ENCODE measurements around the gene LARGE1.

The LARGE1 gene

DNA sequence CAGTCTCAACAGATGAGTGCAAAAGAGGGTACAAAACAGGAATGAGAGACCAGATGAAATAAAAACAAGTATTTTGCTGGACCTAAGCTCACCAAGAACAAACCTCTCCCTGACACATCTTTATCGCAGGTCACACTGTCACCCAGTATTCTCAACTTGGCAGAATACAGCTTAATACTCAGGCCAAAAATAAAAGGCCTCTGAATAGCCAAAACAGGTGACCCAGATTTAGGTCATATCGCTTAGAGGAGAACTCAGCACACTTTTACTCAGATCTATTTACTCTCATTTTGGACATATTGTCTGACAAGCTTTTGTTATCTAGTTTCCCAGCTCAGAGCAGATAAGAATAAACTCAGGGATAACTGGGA is 645.2 kb downstream of the LARGE1 start:
- DNase-seq = no peak

GRCh38 chr22:33274214-33275072 is 645.8 kb downstream of the LARGE1 start:
- DNase-seq = no peak

GRCh38 chr22:33272871-33273270 is 647.4 kb downstream of the LARGE1 start:
- no peak for DNase-seq

GRCh38 chr22:33272180-33272579 is 648.1 kb downstream of the LARGE1 start:
- DNase-seq = no peak

GRCh38 chr22:33271390-33272161 is 648.7 kb downstream of the LARGE1 start:
- no peak for DNase-seq

- DNase-seq = no peak
These were observed 649.7 kb downstream of the LARGE1 start for GRCh38 chr22:33270596-33270995.

DNA sequence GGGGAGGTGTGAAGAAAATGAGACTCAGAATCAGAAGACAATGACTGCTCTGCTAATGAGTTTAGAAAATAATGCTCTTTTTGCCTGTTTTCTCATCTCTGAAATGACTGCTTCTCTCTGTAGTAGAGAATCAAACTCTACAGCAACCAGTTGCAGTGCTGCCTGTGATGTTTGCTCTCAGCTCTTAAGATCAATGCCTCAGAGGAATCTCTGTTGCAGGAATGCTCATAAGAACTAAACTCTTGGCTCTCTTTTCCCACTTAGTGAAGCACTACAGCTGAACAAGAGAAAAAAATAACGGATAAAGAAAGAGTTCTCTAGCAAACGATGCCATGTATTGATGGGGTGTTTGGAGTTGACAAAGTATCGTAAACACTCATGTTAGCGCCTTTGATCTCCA is 658.6 kb downstream of the LARGE1 start:
- DNase-seq = no peak

DNA sequence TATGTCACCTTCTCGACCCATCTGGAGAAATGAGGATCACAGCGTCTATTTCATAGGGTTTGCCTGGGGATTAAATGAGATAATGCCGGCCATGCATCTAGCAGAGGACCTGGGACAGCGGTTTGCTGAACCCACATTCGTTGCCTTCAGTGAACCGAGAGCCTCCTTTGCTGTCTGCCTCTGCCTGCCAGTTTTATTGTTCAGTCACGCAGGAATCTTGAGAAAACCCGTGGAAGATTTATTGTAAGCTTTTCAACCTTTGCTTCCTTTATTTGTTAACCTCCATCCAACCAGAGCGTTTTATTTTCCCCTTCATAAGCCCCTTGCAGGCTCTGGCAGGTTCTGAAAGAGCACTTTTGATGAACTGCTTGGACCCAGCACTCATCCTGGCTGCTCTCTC is 659.8 kb downstream of the LARGE1 start:
- DNase-seq = no peak

GRCh38 chr22:33255791-33256190 is 664.5 kb downstream of the LARGE1 start:
- no peak for DNase-seq

GRCh38 chr22:33248948-33249347 is 671.3 kb downstream of the LARGE1 start:
- DNase-seq = no peak

GRCh38 chr22:33247758-33248157 is 672.5 kb downstream of the LARGE1 start:
- no peak for DNase-seq

DNA sequence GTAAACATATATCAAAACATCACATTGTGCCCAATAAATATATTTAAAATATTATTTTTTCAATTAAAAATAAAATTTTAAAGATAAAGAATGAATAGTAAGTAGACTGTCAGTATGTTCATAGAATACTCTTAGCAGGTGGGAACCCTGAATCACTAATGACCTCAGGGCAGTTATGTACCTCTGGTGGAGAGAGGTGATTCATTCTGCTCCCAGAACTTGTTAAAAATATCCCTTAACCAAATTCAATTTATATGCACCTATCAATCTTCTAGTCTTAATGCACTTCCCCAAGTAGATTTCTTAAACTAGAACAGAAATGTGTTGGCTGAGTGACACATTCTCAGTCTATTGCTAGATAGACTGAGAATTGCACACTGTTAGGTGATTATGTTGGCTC is 678.2 kb downstream of the LARGE1 start:
- DNase-seq = no peak

DNA sequence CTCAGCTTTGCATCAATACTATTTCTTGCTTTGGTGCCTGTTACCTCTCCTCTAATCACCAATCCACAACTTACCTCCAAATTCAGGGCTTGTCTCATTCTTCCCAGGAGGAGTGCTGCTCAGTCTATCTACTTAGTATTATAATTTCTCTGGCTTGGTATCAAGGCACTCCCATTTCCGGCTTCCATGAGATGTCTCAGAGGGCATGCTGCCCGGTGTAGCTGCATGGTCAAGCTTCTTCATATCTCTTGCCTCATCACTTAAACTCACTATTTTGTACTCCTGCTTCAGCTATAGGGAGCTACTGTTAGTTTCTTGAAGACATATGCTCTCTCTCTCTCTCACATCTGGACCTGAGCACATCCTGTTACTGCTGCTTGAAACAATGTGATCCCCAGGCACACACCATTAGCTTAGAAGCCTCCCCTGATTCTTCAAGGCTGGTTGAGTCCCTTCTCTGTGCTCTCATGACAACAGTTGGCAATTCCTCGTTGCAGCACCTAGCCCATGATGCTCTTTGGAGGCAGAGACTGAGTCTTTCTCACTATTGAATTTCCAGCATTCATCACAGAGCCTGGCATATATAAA is 679.3 kb downstream of the LARGE1 start:
- no peak for DNase-seq

- DNase-seq = no peak
These were observed 688.2 kb downstream of the LARGE1 start for GRCh38 chr22:33232071-33232470.

- no peak for DNase-seq
These were observed 692.5 kb downstream of the LARGE1 start for GRCh38 chr22:33227791-33228190.

DNA sequence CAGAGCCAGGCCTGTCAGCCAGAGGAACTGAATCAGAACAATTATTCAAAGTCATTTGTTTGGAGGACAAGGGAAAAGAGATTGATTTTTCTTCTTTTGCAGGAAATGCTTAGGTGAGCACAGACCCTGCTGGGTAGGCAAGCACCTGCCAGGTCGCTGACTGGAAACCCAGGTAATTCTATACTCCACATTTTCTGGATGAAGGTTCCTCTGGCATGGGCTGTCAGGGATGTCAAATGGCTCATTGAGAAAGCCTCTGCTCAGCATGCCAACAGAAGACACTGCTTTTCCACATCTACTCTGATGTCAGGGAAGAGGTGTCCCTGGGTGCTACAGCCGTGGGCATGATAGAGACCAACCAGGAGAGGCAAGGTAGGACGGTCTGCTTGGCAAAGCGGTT is 695.4 kb downstream of the LARGE1 start:
- no peak for DNase-seq
